GM19455 (cell line): ENCODE results near the gene ENTPD6.

Source experiments
- ATAC-seq: cut with Tn5 transposase; IDR thresholded peaks from one replicate; pipeline ENCODE4 v1.9.1; 2021; ENCODE audit not compliant: unreplicated experiment

ENTPD6 gene

DNA sequence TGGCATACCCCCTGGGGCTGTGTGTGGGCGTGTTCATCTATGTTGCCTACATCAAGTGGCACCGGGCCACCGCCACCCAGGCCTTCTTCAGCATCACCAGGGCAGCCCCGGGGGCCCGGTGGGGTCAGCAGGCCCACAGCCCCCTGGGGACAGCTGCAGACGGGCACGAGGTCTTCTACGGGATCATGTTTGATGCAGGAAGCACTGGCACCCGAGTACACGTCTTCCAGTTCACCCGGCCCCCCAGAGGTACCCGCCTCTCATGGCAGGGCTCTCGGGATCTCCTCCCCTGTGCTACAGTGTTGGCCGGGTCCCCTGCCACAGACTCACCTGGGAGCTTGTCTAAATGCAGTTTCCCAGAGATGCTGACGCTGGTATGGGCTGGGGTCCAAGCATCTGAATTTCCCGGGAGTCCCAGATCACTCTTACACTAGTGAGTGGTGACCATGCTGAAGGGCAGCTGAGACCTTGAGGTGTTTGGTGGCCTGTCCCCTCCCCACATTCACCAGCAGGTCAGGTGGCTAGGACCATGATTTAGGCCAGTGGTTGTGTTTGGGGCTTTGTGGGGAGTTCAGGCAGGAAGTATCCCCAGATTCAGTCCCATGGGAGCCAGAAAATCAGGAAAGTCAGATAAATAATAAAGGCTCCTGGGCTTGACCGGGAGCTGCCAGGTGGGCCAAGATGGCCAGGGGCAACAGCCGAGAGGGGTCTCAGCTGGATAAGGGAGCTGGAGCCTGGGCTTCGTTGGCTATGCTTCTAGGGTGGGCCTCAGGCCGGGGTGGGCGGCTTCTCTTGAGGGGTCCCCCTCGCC, 11.8 kb downstream of the ENTPD6 start:
- ATAC-seq, result no peak

DNA sequence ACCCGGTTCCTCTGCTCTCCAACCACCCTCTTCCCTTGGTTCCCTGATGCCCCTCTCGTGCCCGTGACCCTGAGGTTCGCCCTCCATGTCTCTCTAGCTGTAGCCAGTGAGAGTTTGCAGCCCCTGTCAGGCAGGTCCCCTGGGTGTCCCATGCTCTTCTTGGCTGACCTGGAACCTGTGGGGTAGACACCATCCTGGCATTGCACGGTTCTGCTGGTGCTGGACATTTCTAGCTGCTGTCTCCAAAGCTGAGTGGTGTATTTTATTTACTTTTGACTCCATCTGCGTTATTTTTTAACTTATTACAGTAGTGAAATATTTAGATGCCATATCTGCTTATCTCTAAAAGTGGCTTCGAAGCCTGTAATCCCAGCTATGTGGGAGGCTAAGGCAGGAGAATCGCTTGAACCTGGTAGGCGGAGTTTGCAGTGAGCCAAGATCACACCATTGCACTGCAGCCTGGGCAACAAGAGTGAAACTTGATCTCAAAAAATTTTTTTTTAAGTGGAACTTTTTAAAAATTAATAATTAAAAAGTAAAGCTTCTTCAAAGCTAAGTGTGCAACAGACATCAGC, 12.5 kb downstream of the ENTPD6 start:
- no peak for ATAC-seq

DNA sequence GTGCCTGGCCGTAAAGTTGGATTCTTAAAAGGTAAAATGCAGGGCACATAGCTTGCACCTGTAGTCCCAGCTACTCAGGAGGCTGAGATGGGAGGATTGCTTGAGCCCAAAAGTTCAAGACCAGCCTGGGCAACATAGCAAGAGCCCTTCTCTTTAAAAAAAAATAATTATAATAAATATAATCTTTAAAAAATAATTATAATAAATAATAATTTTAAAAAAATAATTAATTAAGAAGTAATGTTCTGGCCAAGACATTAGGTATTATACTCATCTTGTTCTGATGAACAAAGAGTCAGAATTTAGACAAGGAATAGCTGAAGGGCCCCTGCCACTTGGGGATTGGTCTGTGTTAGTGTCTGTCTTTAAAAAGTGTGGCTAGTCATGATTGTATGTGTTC, 13.9 kb downstream of the ENTPD6 start:
- ATAC-seq, result no peak

DNA sequence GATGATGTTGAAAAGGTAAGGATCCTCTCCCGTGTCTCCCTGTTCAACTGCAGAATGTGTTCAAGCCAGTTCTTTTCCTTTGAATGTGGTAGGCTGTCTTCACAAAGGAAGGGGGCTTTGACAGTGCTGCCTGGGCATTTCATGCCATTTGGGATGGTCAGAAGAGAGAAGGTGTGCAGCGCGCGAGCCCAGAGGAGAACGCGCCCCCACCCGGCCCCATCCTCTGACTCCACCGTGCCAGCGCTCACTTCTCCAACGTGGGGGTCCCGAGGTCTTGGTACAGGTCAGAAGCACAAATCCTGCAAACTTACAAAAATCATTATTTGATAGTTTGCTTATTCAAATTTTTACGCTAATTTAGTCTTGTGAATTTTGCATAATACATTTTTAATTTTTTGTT, 14.4 kb downstream of the ENTPD6 start:
- ATAC-seq, result no peak

DNA sequence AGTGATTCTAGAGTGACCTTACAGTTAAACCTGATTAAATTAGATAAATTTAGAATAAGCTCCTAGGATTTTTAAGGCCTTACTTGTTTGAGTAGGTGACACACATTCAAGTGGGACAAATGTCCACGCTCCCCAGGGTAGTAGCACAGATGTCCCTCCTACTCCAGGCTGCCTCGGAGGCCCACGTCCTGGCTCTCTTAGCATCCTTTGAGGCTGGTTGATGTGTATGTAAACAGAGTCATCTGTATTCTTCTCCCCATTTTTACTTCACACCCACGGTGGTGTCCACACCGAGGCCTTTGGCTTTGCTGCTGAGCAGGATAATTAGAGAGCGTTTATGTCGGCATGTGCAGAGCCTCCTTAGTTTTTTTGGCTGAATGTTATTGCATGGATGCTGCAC, 15.8 kb downstream of the ENTPD6 start:
- no peak for ATAC-seq

DNA sequence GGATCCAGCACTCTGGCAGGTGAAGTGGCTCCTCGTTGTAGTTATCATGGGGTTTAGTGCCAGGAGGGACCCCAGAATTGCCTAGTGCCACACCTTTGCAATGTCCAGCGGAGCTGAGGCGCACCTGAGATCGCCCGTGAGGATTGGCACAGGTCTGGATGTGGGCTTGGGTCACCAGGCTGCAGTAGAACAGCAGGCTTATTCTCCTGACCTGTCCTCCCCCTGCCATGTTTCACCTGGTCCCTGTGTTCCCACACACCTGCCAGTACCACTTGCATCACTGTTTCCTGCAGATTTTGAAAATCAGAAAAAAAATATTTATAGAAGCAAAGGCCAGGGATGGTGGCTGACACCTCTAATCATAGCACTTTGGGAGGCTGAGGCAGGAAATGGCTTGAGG, 16.7 kb downstream of the ENTPD6 start:
- ATAC-seq, result no peak

DNA sequence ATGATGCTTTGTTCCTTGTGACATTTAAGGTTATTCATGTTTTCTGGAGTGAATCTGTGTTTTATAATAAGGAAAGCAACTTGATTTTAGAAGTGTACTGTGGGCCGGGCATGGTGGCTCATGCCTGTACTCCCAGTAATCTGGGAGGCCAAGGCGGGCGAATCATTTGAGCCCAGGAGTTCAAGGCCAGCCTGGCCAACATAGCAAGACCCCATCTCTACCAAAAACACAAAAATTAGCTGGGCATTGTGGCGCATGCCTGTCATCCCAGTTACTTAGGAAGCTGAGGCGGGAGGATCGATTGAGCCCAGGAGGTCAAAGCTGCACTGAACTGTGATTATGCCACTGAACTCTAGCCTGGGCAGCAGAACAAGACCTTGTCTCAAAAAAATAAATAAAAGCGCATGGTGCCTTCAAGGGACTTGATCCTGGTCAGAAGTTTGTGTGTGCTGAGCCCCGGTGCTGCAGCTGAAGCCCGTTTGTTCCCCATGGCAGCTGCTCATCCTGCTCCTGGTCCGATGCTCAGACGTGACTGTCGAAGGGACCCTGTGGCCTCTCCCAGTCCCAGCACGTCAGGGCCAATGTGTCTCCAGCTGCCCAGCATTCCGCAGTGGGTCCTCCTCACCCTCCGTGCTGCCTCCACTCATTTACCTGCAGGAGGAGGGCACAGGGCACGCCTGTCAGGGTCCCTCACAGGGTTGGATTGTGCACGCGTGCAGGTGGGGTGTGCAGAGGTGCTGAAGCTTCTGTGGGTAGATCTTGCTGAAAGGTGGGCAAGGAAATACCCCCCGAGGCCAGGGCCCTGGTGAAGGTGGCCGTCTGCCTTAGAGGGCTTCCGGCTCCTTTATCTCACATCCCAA, 18.3 kb downstream of the ENTPD6 start:
- ATAC-seq, result no peak

DNA sequence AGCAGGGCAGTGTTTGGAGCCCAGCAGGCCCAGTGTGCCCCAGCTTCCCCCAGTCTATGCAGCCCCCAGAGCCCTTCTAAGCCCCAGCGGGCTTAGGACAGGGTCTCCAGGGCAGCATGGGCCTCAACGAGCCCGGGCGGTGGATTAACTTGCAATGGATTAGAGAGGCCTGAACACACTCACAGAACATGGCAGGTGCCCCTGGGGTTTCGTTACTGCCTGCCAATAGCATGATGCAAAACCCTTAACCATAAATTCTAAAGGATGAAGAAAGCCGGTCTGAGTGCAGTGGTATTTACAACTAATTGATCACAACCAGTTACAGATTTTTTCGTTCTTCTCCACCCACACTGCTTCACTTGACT, 18.9 kb downstream of the ENTPD6 start:
- ATAC-seq, result no peak

DNA sequence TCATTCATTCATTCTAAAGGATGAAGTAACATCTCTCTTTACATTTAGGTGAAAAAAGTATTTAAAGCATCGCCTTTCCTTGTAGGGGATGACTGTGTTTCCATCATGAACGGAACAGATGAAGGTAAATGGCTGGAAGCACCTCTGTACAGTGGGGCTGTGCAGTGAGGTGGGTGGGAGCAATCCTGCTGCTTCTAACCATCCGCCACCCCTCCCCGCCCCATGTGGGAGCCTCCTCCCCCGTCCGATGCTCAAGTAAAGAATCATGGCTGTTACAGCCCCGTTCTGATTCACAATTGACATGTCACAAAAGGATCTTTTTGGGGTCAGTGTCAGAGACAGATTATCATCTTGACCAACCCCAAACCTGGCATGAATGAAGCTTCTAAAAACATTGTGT, 19.3 kb downstream of the ENTPD6 start:
- ATAC-seq, result no peak

DNA sequence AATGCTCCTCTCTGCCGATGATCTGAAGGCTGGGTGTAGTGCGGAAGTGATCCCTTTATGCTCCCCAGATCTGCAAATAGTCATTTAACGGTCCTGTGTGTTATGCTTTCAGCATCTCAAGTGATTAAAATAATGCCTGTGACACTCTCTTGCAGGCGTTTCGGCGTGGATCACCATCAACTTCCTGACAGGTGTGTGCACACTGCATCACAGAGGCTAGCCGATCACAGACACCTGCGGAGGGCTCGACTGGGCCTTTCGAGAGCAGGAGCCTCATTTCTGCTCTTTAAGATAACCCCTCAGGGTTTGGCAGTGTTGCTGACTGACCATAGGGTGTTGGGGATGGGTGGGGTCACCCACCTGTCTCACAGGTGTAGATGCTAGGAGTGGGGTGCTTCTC, 20.0 kb downstream of the ENTPD6 start:
- no peak for ATAC-seq

DNA sequence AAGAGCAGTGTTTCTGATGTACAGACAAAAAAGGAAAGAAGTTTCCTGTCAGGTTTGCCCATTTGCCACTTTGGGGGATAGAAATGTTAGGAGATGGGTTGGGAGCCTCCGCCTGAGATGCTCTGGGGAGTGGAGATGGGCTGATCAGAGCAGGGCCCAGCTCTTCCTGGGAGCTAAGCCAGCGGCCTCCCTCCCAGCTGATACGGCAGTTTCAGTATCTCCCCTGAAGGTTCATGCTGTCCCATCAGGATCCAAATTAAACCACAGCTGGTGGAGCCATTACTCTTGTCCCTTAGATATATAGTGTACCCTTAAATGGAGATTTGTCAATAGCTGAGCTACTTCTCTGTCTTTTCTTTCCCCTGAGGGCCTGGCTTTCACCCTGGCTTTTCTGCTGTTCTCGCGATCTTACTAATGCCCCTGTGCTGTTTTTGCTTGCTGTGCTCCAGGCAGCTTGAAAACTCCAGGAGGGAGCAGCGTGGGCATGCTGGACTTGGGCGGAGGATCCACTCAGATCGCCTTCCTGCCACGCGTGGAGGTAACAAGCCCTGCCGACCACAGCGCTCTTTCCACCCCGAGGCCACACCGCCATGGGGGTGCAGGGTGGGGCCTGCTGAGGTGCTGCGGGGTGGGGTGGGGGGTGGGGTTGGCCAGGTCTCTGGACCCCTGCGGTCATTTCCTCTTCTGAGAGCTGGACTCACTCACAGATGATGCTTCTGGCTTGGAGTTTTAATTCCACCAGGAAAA, 20.9 kb downstream of the ENTPD6 start:
- ATAC-seq, result no peak

DNA sequence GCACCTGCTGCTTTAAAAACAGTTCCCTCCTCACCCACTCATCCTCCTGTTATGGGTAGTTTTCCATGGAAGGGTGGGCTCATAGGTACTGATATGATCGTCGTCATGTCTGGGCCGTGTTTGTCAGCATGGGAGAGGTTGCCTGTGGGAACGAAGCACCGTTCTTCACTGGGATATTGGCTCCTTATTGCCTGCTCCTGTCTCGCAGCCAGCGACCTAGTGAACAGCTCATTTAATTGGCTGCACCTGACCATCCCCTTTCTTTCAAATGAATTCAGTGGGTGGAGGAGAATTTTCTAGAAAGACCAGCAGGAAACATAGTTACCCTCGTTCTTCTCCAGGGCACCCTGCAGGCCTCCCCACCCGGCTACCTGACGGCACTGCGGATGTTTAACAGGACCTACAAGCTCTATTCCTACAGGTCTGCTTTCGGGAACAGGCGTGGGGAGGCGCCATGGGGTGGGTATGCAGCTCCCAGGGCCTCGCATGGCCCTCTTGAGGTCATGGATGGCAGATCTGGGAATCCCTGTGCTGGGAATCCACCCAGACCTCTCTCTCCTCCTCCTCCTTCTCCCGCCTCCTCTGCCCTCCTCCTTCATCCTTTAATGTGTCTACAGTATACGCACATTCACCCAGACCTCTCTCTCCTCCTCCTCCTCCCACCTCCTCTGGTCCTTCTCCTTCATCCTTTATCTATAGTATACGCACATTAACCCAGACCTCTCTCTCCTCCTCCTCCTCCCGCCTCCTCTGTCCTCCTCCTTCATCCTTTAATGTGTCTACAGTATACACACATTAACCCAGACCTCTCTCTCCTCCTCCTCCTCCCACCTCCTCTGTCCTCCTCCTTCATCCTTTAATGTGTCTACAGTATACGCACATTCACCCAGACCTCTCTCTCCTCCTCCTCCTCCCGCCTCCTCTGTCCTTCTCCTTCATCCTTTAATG, 21.9 kb downstream of the ENTPD6 start:
- no peak for ATAC-seq

DNA sequence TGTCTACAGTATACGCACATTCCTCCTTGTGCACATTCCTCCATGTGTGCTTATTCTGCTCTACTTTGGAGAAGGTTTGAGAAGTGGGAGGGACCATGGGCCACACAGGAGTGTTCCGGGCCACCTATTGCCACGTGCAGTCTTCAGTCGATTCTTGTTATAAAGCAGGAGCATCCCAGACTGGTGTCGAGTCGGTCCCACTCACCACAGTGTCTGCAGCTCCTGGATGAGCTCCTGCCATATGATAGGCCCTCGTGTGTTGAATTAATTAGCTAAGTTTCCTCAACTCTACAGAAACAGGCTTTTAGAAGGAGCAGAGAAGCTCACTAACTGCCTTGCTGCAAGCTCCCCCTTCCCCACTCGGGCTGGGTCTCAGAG, 22.6 kb downstream of the ENTPD6 start:
- no peak for ATAC-seq

DNA sequence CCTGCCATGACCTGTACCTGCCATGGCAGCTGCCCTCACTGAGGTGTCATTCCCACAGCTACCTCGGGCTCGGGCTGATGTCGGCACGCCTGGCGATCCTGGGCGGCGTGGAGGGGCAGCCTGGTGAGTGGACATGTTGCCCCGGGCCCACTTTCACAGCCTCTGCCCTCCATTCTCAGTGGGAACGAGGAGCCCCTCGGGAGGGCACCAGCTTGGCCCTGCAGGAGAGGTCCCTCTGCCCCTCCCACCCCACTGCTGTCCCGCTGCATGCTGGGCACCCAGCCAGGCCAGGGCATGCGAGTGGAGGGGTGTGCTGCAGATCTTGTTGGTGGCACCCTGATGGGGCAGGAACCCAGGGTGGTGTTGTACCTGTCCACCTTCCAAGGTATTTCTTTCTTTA, 23.0 kb downstream of the ENTPD6 start:
- no peak for ATAC-seq

DNA sequence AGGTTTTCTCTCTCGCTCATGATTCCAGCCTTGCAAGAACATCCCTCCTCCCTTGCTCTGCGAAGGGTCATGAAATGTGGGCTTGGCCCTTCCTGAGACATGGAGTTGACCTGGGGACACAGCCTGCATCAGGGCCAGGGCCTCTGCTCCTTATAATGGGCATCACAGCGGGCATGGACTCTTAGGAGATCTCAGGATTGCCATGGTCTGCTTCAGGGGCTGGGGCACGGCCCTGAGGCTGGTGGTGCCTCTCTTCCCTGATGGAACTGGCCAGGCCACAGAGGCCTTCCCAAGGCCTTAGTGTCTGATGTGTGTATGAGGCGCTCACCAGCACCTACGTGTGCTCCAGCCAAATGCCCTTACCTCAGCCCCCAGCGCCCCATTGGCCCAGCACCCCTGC, 23.9 kb downstream of the ENTPD6 start:
- ATAC-seq, result no peak

DNA sequence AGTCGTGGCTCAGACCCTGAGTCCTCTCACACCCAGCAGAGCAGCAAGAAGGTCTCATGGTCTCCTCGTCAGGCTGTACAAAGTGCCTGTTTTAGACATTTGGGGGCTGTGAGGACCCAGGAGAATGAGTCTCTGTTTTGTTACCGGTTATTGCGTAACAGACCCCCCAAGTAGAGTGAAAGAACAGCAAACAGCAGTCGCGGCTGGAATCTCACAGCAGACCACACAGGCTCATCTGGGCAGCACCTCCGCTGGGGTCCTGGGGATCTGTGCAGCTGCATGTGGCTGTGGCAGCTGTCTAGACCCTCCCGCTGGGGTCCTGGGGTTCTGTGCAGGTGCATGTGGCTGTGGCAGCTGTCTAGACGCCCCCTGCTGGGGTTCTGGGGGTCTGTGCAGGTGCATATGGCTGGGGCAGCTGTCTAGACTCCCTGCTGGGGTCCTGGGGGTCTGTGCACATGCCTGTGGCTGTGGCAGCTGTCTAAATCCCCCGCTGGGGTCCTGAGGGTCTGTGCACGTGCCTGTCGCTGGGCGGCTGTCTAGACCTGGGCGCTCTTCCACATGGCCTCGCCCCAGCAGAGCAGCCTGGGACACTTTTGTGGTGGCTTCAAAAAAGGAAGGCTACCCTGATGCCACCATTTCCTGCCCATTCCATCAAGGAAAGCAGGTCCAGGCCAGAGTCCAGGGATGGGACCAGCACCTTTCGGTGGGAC, 24.7 kb downstream of the ENTPD6 start:
- ATAC-seq, result no peak

DNA sequence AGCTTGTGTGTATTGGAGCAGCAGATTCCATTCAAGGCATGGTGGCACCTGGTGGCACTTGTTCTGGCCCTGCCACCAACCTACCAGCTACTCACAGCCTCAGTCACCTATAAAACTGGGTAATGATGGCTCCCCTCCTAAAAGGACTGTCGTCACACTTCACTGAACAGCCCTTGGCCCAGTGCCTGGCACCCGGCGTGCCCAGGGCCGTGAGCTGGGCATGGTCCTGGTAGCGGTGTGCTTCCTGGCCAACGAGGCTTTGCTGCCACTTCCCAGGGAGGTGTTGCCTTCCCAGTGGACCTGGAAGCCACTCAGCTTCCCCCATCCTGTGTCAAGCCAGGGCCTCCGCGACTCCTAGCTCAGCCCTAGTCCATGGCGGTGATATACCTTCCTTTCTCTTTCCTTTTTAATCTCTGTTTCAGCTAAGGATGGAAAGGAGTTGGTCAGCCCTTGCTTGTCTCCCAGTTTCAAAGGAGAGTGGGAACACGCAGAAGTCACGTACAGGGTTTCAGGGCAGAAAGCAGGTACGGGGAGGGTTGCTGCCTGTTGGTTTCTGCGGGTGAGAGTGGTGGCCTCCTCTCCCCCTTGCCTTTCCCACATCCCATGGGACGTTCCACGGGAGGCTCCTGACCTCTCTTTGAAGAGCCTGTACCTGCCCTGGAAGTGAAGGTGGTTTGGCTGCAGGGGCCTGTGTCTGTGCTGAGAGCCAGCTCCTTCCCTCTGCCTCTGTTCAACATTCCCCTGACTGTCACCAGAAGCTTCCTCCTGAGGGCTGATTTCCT, 25.5 kb downstream of the ENTPD6 start:
- ATAC-seq, result no peak

DNA sequence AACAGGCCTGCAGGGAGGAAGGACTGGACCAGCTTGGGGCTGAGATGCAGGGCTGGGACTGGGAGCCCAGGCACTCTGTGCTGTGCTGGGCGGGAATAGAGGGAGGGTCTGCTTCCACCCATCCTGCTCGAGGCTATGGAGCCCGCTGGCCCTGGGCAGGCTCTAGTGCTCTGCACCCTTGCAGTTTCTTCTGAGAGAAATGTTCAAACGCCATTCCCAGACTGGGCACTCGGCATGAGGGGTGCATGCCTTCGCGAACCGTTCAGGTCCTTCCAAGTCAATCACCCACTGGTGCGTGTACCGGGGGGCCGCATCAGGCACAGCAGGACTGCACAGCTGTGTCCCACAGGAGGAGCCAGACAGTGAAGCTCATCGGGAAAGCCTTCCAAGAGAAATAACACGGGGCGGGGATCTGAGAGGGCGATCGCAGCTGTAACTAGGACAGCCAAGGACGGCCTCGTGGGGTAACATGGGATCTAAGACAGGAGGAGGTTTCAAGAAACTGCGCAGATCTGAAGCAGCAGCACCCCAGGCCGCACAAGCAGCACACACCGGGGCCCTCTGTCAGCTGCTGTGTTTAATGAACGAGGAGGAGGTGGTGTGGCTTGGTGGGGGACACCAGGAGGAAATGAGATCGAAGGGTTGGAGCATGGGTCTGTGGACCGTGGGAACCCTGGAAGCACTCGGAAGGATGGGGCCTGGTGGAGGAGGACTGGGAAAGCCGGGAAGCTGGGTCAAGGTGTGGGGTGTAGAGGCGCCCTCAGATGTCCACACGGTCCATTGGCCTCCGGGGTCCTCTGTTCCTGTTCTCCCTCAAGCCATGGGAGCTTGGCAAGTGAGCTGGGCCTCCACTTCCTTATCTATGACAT, 26.3 kb downstream of the ENTPD6 start:
- ATAC-seq, result no peak
